Activated gamma-delta T cell treated with Interleukin-2 at 50 U/mL for 16 hours (primary cell): Measurements from ENCODE around the gene PAK1.
A peak's percentile ranks its signal among the peaks of the same experiment; 100 is the strongest.
"Not testable (repeated sequence)": the region's sequence is repeated elsewhere in the genome, so short reads cannot be mapped to it uniquely, and the experiment has no call there.

Experiments used
- DNase-seq: peaks from one replicate; pipeline ENCODE4 v3.0.0-alpha.2; 2020

PAK1 gene

GRCh38 chr11:77473801-77474683 lies at the start of gene PAK1:
Gene PAK1 (minus strand): TSS chr11:77474094. CDS start chr11:77392520, 81,574 bp downstream.
- peak; percentile 76 for DNase-seq

DNA sequence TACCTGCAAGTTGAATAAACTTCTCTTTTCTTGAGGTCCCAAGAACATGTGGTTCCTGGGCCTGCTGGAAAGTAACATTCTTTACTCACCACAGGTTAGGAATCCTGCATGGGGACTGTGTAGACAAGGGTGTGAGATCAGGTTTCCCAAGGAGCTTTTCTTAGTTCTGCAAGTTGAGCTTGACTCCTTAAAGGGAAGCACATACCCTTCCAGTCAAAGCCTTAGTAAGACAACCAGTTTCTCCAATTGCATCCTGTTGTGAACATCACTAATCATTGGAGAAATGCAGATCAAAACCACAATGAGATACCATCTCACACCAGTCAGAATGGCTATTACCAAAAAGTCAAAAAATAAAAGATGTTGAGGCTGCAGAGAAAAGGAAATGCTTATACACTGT lies 48.3 kb upstream of the PAK1 start:
- no peak for DNase-seq

DNA sequence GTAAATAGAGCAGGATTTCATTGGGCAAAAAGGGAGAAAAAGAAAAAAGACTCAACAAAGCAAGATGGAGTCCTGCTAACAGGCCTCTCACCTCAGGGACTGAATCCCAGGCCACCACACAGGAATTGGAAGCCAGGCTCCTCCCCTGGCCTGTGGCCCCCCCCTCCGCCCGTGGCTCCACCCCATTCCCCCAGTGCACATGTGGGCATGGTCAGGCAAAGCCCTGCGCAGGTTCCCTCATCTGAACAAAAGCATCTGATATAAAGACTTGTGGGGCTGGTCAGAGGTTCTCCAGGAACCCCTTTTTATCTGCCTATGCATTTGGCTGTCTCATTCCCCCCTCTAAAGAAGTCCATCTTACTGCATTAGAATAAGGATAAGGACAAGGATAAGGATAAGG lies 46.0 kb upstream of the PAK1 start:
- no peak for DNase-seq

DNA sequence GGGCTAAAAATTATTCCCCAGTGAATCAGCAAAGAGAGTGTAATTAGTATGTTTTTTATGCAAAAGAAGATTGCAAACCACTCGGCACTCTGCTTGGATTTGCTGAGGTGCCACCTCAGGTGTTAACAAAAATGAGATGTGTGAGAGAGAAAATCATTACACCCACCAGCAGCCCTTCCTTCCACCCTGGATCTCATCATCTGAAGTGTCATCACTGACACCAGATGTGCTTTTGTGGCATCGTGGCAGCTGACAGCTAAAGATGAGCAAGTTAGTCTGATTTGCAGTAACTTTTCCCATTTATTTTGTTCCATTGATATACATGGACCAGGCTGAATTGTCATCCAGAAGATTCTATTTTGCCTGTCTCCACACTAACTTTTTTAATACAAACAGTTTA lies 44.6 kb upstream of the PAK1 start:
- DNase-seq = no peak

GRCh38 chr11:77517753-77518152 lies 43.9 kb upstream of the PAK1 start:
- no peak for DNase-seq

GRCh38 chr11:77517226-77517625 lies 43.3 kb upstream of the PAK1 start:
- DNase-seq = no peak

- no peak for DNase-seq
Measured at GRCh38 chr11:77515483-77515882, 41.6 kb upstream of the PAK1 start.

DNA sequence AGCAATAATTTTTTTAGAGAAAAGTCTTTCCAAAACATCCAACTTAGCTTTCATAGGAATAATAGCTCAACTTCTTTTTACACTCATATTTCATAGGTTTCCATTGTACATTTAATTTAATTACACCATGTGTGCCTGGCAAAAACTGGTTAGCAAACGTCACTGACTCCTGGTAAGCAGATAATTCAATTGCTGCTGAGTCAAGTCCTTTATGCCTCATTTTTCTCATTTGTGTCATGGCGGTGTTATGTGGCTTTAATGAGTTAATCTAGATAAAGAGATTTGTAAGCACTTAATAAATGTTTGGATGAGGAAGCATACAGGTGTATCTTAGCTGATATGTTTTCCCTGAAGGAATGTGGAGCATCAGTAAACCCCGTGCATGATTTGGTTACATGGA lies 41.2 kb upstream of the PAK1 start:
- no peak for DNase-seq

GRCh38 chr11:77512092-77512491 lies 38.2 kb upstream of the PAK1 start:
- DNase-seq = no peak

- DNase-seq = no peak
Measured at GRCh38 chr11:77510851-77511250, 37.0 kb upstream of the PAK1 start.

GRCh38 chr11:77510095-77510494 lies 36.2 kb upstream of the PAK1 start:
- no peak for DNase-seq

DNA sequence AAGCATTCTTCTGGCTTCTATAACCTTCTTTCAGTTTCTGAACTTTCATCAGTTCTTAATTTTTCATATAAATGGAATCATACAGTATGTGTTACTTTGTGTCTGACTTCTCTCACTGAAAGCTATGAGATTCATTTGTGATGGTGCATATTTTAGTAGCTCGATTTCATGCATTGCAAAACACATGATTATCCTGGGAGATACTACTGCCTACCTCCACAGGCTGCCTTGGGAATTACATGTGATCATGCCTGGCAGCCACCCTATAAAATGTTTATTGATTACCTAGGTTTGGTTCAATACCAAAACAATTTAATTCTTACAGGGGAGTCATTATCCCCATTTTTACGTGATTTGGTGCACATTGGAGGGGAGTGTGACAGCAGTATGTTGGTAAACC lies 34.1 kb upstream of the PAK1 start:
- DNase-seq = no peak

DNA sequence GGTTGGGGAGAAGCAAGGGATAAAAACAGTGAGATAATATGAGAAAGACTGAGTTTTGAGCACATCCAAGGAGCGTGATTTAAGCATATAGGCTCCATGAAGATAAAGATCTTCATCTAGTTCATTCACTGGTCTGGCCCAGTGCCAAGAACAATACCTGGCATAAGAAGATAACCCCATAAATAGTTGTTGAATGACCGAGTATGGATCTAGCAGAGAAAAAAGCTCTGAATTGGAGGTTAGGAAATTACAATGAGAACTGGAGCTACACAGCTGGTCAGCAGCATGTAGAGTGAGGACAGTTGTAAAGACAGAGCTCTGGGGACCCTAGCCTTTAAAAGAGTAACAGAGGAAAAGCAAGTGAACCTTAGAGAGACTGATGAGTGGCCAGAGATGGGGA lies 33.0 kb upstream of the PAK1 start:
- DNase-seq = no peak

DNA sequence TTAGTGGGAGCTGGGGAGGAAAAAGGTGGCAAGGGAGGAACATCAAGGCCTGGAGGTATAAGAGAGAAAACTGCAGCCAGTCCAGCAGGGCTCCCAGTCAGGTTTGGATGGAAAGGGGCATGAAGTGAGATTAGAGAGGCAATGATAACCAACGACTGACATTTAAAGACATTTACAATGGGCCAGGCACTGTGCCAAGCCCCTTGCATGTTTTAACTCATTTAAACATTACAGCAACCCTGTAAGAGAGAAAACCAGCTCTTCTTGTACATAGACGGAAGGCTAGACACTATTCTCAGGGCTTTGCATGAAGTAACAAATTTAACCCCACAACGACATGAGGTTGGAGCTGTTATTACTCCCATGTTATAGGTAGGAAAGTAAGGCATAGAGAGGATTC lies 32.1 kb upstream of the PAK1 start:
- DNase-seq = no peak

DNA sequence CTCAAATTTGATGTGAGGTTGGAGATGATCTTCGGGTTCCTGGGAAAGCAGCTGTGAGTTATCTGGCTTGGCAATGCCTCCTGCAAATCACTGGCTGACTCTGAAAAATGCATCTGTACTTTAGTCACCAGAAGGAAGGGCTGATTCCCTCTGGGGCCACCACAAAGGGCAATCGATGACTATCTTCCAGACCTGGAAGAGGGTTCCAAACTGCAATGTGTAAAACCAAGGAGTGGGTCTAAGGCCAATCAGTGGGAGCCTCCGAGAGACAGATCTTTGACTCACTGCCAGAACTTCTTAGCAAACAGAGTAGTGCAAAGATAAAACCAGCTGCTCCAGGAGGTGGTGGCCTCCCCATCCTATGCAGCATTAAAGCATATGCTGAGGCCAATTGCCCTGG lies 29.1 kb upstream of the PAK1 start:
- DNase-seq = no peak

- DNase-seq = no peak
Measured at GRCh38 chr11:77502346-77502905, 28.5 kb upstream of the PAK1 start.

- DNase-seq = no peak
Measured at GRCh38 chr11:77501758-77502157, 27.9 kb upstream of the PAK1 start.

DNA sequence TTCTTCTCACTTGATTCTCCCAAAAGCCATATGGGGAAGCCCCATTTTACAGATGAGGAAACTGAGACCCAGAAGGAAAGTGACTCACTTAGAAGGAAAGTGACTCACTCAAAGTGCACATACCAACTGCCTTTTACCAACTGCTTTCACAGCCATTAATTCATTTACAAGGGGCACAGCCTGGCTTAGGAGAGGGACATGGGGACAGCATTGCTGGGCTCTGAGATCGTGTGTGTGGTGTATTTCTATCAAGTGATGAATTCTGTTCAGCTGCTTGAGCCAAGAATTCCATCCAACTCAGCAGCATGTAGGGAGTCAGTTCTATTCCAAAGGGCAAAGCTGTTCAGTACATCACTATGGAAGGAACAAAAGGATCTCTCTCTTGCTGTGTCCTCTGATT lies 23.5 kb upstream of the PAK1 start:
- DNase-seq = no peak

DNA sequence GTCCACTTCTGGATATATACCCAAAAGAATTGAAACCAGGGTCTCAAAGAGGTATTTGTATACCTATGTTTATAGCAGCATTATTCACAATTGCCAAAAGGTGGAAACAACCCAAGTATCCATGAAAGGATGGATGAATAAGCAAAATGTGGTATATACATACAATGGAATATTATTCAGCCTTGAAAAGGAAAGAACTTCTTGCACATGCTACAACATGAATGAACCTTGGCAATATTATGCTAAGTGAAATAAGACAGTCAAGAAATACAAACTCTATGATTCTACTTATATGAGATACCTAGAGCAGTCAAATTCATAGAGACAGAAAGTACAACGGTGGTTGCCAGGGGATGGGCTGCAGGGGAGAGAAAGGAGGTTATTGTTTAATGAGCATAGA lies 21.6 kb upstream of the PAK1 start:
- no peak for DNase-seq

DNA sequence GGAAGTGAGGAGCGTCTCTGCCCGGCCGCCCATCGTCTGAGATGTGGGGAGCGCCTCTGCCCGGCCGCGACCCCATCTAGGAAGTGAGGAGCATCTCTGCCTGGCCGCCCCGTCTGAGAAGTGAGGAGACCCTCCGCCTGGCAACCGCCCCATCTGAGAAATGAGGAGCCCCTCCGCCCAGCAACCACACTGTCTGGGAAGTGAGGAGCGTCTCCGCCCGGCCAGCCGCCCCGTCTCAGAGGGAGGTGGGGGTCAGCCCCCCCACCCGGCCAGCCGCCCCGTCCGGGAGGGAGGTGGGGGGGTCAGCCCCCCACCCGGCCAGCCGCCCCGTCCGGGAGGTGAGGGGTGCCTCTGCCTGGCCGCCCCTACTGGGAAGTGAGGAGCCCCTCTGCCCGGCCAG lies 16.1 kb upstream of the PAK1 start:
- DNase-seq = not testable (repeated sequence)

GRCh38 chr11:77487790-77488189 lies 13.9 kb upstream of the PAK1 start:
- no peak for DNase-seq

DNA sequence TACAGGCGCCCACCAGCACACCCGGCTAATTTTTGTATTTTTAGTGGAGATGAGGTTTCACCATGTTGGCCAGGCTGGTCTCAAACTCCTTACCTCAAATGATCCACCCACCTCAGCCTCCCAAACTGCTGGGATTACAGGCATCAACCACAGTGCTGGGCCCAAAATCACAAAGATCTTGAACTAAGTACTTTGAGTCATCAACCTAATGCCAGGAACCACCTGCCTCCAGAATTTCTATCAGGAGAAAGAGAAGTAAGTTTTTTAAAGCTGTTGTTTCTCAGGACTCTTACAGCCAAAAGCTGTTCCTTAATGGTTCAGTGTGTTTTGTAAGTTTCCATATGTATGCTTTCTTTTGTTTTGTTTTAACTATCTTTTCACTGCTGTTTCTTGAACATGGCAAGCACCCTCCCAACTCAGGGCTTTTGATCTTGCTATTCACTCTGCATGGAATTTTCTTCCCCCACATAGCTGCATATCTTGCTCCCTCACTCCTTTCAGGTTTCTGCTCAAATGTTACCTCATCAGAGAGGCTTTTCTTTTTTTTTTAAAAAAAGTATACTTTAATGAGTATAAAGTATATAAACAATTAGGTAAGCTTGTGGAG lies 6.0 kb upstream of the PAK1 start:
- DNase-seq = no peak

- no peak for DNase-seq
Measured at GRCh38 chr11:77475206-77475605, 1.3 kb upstream of the PAK1 start.

DNA sequence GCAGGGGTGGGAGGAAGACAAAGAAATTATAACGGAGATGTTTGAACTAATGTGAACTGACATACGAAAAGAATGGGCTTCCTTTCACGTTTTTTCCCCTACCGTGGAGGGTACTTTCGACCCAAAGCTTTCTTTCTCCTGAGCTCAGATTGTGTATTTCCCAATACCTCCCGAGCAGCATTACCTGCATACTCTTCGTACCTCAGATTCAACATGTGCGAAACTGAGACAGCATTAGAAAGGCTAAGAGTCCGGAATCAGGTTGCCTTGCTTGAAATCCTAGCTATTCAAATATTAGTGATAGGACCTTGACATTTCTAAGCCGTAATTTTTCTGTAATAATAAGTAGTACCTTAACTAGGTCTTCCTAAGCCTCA lies 778 bp upstream of the PAK1 start:
- DNase-seq = no peak
